NCI-H2029 treated with DMSO at 0.1 percent for 48 hours (cell line): ENCODE data around the gene ZNF837.
"Not testable (repeated sequence)": the region's sequence is repeated elsewhere in the genome, so short reads cannot be mapped to it uniquely, and the experiment has no call there.

Experiments
- DNase-seq: peaks from one replicate; lab custom pipeline; 2025; lab: John Stamatoyannopoulos, UW

Gene ZNF837

GRCh38 chr19:58380662-58381459, at the start of gene ZNF837:
TSS of gene ZNF837 (minus strand) at chr19:58381030. CDS start at chr19:58369332, 11,698 bp downstream.
- DNase-seq, result peak; percentile 96

DNA sequence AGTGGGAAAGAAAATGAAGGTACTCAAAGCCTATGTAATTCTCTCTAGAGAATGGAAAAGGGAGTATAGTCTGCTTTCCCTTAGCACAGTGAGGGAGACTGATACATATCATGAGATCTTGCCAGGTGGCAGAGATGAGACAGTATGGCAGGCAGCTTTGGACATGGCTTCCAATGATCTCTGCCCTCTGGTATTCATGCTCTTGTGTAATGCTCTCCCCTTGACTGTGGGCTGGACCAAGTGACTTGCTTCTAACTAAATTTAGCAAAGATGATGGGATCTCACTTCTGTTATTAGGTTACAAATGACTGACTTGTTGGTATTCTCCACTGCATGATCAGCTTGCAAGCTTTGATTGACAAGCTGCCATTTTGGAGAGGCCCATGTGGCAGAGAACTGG, 48.9 kb upstream of the ZNF837 start:
- DNase-seq, result no peak

- DNase-seq, result no peak
Observed at GRCh38 chr19:58428617-58429016, 47.8 kb upstream of the ZNF837 start.

DNA sequence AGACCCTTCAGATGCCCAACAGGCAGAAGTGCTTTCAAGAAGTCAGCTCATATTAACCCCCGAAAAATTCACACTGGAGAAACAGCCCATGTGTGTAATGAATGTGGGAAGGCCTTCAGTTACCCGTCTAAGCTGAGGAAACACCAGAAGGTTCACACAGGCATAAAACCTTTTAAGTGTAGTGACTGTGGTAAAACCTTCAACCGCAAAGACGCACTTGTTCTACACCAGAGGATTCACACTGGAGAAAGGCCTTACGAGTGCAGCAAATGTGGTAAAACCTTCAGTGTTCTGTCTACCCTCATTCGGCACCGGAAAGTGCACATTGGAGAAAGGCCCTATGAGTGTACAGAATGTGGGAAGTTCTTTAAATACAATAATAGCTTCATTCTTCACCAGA, 36.2 kb upstream of the ZNF837 start:
- DNase-seq, result no peak

GRCh38 chr19:58416604-58417003, 35.8 kb upstream of the ZNF837 start:
- DNase-seq, result no peak

DNA sequence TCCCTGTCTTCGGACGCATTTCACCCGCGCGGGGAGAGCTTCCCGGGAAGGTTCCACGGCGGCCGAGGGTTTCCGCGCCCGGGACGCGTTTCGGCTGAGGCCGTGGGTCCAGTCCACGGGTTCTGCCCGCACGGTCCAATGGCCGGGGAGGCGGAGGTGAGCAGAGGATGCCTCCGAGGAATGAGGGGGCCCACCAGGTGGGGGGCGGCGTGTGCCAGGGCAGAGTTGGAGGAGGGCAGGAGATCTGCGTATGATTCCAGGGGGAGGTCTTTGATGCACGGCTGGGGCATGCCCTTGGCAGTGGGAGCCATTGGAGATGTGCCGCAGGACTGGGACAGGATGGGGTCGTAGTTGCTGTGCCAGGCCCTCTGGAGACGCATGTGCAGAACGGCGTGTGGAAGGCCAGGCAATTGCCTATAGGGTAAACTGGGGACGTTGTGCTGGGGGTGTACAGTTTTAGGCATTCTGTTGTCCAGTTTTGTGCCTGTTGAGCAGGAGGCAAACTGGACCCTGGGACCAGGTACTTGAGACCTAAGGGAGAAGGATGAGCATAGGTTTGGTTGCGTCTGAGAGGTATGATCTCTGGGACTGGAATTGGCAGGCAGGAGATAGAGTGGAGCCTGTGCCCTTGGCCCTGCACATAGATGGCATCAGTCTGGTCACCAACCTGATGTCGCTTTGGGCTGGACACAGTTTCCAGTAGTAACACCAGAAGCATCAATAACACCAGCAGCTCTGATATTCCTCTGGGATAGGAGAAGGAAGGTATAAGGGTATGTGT, 28.4 kb upstream of the ZNF837 start:
- no peak for DNase-seq

DNA sequence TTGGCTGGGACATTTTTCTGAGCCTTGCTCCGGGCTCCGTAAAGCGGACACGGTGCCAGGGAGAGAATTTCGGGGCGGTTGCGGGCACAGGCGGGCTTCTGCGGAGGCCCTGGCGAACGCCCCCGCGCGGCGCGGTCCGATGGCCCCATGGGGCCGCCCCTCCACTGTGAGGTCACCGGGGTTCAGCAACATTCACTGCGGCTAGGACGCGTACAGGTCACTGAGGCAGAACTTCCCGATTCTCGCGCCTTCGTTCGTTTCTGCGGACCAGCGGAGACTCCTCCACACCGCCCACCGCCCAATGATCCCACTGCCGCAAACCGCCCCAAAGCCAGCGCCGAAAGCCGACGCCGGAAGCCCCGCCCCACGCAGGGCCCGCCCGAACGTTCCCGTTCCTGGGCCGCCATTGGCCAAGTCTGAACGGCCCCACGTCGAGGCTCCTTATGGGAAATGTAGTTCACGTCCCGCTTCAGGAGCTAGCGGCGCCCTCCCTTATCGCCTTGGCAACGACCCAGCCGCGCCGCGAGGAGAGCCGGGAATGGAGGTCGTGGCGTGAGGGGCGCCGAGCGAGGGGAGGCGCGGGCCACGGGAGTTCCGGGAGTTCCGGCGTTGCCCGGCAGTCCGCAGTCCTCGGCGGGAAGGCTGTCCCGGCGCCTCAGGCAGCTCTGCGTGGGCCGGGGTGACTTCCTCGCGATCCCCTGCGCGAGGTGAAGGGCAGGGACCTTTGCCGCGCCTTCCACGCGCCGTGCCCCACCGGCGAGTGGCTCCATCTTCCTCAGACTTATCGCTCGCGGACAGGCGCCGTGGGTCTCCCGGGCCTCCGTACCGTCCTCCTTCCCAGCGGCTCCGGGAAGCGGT, 27.6 kb upstream of the ZNF837 start, which contains the start of gene ZNF584:
Gene ZNF584, plus strand, starts transcription at position 498 of the 858 bp plus-strand sequence. CDS start 499 bp downstream, outside the sequence.
- peak; percentile 77 for DNase-seq

- DNase-seq, result no peak
Observed at GRCh38 chr19:58407658-58408151, 26.9 kb upstream of the ZNF837 start.

- DNase-seq, result no peak
Observed at GRCh38 chr19:58406818-58407657, 26.2 kb upstream of the ZNF837 start.

DNA sequence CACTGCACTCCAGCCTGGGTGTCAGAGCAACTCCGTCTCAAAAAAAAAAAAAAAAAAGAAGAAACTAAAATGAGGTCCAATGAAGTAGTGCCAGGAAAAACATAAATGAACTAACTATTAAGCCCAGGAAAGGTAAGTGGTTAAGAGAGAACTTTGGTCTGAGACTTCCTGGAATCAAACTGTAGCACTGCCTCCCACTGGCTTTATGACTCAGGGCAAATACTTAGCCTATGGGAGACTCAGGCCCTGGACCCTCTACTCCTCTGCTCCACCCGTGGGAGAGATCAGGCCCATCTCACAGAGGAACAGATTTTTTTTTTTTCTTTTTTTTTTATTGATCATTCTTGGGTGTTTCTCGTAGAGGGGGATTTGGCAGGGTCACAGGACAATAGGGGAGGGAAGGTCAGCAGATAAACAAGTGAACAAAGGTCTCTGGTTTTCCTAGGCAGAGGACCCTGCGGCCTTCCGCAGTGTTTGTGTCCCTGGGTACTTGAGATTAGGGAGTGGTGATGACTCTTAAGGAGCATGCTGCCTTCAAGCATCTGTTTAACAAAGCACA, 23.2 kb upstream of the ZNF837 start:
- DNase-seq, result not testable (repeated sequence)

- DNase-seq, result no peak
Observed at GRCh38 chr19:58401840-58402421, 21.1 kb upstream of the ZNF837 start.

GRCh38 chr19:58400916-58401839, 20.3 kb upstream of the ZNF837 start:
- DNase-seq, result peak; percentile 91

DNA sequence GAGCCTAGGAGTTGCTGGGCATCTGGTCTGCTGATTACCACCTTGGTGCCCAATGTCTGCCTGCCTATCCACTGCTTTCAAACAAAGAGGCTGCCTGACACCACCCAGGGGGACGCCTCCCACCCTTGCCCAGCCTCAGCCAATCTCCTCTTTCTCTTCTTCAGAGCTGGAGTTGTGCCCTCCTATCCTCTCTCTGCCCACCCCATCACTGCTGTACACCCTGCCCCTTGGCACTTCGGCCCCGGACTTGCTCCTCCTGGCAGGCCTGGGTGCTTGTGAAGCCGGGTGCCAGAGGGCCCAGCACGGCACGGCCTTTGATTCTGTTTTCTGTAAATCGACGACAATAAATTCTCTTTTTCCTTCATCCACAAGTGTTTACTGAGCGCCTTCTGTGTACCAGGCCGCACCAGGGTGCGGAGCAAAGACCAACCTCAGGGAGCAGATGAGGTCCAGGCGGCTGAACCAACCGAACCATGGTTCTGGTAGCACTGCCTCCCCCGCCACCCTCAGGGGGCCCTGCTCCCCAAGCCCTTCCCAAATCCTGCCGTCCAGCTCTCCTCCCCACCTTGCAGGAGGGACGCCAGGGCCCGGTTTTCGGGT, 19.6 kb upstream of the ZNF837 start:
- DNase-seq, result no peak

GRCh38 chr19:58399903-58400302, 19.1 kb upstream of the ZNF837 start:
- DNase-seq, result no peak

GRCh38 chr19:58398545-58398944, 17.7 kb upstream of the ZNF837 start:
- no peak for DNase-seq

- DNase-seq, result no peak
Observed at GRCh38 chr19:58398087-58398486, 17.3 kb upstream of the ZNF837 start.

DNA sequence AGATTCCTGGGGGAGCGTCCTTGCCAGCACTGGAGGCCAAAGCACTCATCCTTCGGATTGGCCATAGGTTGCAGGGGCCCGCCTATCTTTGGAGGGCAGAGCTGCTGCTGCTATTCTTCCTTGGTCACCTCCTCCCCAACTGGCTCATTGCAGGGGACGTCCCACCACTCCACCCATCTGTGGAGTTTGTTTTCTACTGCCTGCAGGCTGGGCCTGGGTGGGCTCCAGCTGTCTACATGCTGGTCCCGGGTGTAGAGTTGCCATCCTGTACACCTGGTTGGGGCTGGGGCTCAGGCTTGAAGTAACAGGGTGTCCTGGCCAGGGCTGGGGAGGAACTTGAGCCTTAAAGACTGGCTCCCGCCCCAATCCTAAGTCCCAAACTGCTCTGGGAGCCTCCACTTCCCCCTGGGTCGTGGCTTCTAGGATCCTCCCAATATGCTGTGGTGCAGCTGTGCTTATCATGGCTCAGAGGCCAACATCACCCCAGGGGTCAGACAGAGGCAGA, 16.8 kb upstream of the ZNF837 start:
- DNase-seq, result no peak

- no peak for DNase-seq
Observed at GRCh38 chr19:58396691-58397532, 16.1 kb upstream of the ZNF837 start.
